ENCODE results near the gene RHEBL1.

The RHEBL1 gene

GRCh38 chr12:49055978-49056754 lies 13.6 kb downstream of the RHEBL1 start:
- in situ Hi-C loops (cut with HindIII; ENCODE audit: low pct_unique_long_range_greater_than_20kb, low sequenced_read_pairs): no loop called here
- peak; percentile 68 for DNase-seq (ENCODE audit: low read depth in 1 of 2, low spot score in 1 of 2)
- no peak for TF ChIP-seq JUND (IDR thresholded peaks at IDR 0.05; ENCODE audit: low read depth)

GRCh38 chr12:49055092-49055491 lies 14.7 kb downstream of the RHEBL1 start:
- TF ChIP-seq JUND (IDR thresholded peaks at IDR 0.05; ENCODE audit: low read depth): no peak
- in situ Hi-C loops (cut with HindIII; ENCODE audit: low pct_unique_long_range_greater_than_20kb, low sequenced_read_pairs): no loop called here
- no peak for DNase-seq (ENCODE audit: low read depth in 1 of 2, low spot score in 1 of 2)

DNA sequence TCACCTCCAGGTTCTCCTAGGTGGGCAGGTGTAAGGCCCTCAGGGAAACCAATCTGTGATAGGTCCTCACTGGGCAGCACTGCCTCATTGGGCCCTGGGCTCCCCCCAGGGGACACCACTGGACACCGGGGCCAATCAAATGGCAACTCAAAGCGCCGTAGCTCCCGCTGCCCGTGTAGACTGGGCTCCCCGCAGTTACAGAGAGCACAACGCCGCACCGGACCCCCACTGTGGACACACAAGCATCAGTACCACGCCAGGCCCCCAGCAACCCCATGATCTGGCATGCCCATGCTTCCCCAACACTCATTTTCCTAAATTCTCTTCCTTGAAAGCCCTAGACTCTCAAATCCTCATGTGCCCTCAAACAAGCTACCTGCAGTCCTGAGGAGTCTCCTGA lies 15.3 kb downstream of the RHEBL1 start:
- no peak for DNase-seq (ENCODE audit: low read depth in 1 of 2, low spot score in 1 of 2)
- in situ Hi-C loops (cut with HindIII; ENCODE audit: low pct_unique_long_range_greater_than_20kb, low sequenced_read_pairs): no loop called here
- TF ChIP-seq JUND (IDR thresholded peaks at IDR 0.05; ENCODE audit: low read depth): no peak

- no peak for TF ChIP-seq JUND (IDR thresholded peaks at IDR 0.05; ENCODE audit: low read depth)
- no peak for DNase-seq (ENCODE audit: low read depth in 1 of 2, low spot score in 1 of 2)
- in situ Hi-C loops (cut with HindIII; ENCODE audit: low pct_unique_long_range_greater_than_20kb, low sequenced_read_pairs): no loop called here
Measured at GRCh38 chr12:49054096-49054495, 15.7 kb downstream of the RHEBL1 start.

GRCh38 chr12:49052451-49053208 lies 17.1 kb downstream of the RHEBL1 start:
- TF ChIP-seq JUND (IDR thresholded peaks at IDR 0.05; ENCODE audit: low read depth): no peak
- in situ Hi-C loops (cut with HindIII; ENCODE audit: low pct_unique_long_range_greater_than_20kb, low sequenced_read_pairs): no loop called here

DNA sequence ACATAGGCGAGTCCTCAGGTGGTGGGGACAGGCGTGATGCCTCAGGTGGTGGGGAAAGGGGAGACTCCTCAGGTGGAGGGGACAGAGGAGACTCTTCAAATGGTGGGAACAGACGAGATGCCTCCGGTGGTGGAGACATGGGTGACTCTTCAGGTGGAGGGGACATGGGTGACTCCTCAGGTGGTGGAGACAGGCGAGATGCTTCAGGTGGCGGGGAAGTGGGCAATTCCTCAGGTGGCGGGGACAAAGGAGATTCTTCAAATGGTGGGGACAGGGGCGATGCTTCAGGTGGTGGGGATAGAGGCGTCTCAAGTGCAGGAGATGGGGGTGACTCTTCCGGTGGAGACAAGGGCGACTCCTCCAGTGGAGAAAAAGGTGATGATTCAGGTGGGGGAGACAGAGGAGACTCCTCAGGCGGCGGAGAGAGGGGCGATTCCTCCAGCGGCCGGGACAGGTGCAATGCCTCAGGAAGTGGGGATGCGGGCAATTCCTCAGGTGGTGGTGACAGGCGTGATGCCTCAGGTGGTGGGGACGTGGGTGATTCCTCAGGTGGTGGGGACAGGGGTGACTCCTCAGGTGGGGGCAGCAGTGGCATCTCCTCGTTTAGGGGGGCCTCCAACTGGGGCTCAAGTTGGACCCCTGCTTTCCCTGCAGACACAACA lies 17.9 kb downstream of the RHEBL1 start:
- TF ChIP-seq JUND (IDR thresholded peaks at IDR 0.05; ENCODE audit: low read depth): no peak
- in situ Hi-C loops (cut with HindIII; ENCODE audit: low pct_unique_long_range_greater_than_20kb, low sequenced_read_pairs): no loop called here
- no peak for DNase-seq (ENCODE audit: low read depth in 1 of 2, low spot score in 1 of 2)

More at GRCh38 chr12:49052451-49053208, 17.1 kb downstream of the RHEBL1 start:
- DNase-seq (ENCODE audit: low read depth in 1 of 2, low spot score in 1 of 2): no peak

DNA sequence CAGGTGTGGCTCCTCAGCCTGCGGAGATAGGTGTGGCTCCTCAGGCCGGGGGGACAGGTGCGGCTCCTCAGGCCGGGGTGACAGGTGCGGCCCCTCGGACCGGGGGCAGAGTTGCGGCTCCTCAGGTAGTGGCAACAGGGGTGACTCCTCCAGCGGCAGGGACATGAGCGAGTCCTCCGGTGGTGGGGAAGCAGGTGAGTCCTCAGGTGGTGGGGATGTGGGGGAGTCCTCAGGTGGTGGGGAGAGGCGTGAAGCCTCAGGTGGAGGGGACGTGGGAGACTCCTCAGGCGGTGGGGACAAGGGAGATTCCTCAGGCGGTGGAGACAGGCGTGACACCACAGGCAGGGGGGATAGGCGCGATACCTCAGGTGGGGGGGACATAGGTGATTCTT lies 18.4 kb downstream of the RHEBL1 start:
- TF ChIP-seq JUND (IDR thresholded peaks at IDR 0.05; ENCODE audit: low read depth): no peak
- in situ Hi-C loops (cut with HindIII; ENCODE audit: low pct_unique_long_range_greater_than_20kb, low sequenced_read_pairs): no loop called here
- no peak for DNase-seq (ENCODE audit: low read depth in 1 of 2, low spot score in 1 of 2)

- no peak for TF ChIP-seq JUND (IDR thresholded peaks at IDR 0.05; ENCODE audit: low read depth)
- no peak for DNase-seq (ENCODE audit: low read depth in 1 of 2, low spot score in 1 of 2)
- in situ Hi-C loops (cut with HindIII; ENCODE audit: low pct_unique_long_range_greater_than_20kb, low sequenced_read_pairs): no loop called here
Measured at GRCh38 chr12:49050507-49051372, 19.0 kb downstream of the RHEBL1 start.

DNA sequence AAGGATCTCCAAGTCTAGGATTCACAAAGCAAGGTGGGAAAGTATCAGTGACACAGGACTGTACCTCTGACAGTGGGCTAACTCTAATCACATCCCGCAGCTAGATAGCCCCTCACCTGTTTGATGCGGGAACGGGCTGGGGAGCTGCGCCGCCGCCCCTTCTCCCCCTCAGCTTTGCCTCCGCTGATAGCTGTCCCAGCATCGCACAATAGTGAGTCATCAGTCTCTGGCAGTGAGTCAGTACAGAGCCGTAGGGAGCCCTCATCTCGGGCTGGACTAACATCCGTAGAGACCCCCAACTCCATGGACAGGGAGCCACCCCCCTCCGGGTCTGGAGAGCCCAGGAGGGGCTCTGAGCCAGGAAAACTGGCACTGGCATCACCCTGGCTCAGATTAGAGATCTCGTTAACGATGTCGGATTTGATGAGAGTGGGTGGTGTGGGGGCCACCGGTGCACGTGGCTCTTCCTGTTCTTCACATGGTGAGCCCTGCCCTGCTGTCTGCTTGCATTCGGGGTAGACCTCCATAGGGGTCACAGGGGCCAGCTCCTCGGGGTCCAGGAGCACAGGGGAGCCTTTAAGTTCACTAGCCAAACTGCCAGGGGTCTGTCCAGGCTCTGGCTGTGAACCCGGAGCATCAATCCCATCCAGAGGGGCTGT lies 20.1 kb downstream of the RHEBL1 start:
- no peak for DNase-seq (ENCODE audit: low read depth in 1 of 2, low spot score in 1 of 2)
- TF ChIP-seq JUND (IDR thresholded peaks at IDR 0.05; ENCODE audit: low read depth): no peak
- in situ Hi-C loops (cut with HindIII; ENCODE audit: low pct_unique_long_range_greater_than_20kb, low sequenced_read_pairs): no loop called here

DNA sequence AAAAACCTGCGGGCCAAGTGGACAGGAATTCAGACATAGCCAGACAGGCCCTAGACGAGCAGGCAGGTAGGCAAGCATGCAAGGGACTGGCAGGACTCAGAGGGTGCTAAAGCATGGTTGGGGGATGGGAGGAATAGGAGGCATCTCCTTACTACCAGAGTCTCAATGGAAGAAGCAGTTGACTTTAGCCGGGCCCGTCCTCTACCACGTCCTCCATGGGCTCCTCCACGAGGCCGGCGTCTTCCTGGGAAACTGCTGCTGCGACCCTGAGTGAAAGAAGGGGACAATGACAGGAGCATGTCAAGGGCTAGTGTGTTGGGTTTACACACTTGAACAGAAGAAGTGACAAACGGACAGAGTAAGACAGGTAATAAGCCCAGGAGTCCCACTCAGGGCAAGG lies 20.8 kb downstream of the RHEBL1 start:
- no peak for DNase-seq (ENCODE audit: low read depth in 1 of 2, low spot score in 1 of 2)
- in situ Hi-C loops (cut with HindIII; ENCODE audit: low pct_unique_long_range_greater_than_20kb, low sequenced_read_pairs): no loop called here
- no peak for TF ChIP-seq JUND (IDR thresholded peaks at IDR 0.05; ENCODE audit: low read depth)

GRCh38 chr12:49046129-49046895 lies 23.5 kb downstream of the RHEBL1 start:
- TF ChIP-seq JUND (IDR thresholded peaks at IDR 0.05; ENCODE audit: low read depth): no peak
- in situ Hi-C loops (cut with HindIII; ENCODE audit: low pct_unique_long_range_greater_than_20kb, low sequenced_read_pairs): no loop called here
- no peak for DNase-seq (ENCODE audit: low read depth in 1 of 2, low spot score in 1 of 2)
